Measurements from ENCODE around the gene ATF6.

Gene ATF6

GRCh38 chr1:161945306-161946060 lies 179.4 kb downstream of the ATF6 start:
- no peak for DNase-seq

- DNase-seq, result no peak
Measured at GRCh38 chr1:161946071-161946987, 180.2 kb downstream of the ATF6 start.

GRCh38 chr1:161948435-161948834 lies 182.3 kb downstream of the ATF6 start:
- DNase-seq, result no peak

GRCh38 chr1:161949548-161949947 lies 183.4 kb downstream of the ATF6 start:
- DNase-seq, result no peak

GRCh38 chr1:161950377-161950776 lies 184.3 kb downstream of the ATF6 start:
- no peak for DNase-seq

- DNase-seq, result no peak
Measured at GRCh38 chr1:161951646-161952045, 185.5 kb downstream of the ATF6 start.

- DNase-seq, result no peak
Measured at GRCh38 chr1:161952607-161953172, 186.6 kb downstream of the ATF6 start.

GRCh38 chr1:161953256-161953920 lies 187.3 kb downstream of the ATF6 start:
- DNase-seq, result no peak

- DNase-seq, result peak in 1 of 3 experiments; percentile 23
Measured at GRCh38 chr1:161954050-161954449, 187.9 kb downstream of the ATF6 start.

GRCh38 chr1:161954466-161954865 lies 188.3 kb downstream of the ATF6 start:
- DNase-seq, result no peak

GRCh38 chr1:161955606-161956005 lies 189.5 kb downstream of the ATF6 start:
- DNase-seq, result no peak

- no peak for DNase-seq
Measured at GRCh38 chr1:161956097-161956496, 190.0 kb downstream of the ATF6 start.

- no peak for DNase-seq
Measured at GRCh38 chr1:161956930-161957329, 190.8 kb downstream of the ATF6 start.

GRCh38 chr1:161958425-161958824 lies 192.3 kb downstream of the ATF6 start:
- DNase-seq, result no peak

- no peak for DNase-seq
Measured at GRCh38 chr1:161962091-161962887, 196.2 kb downstream of the ATF6 start.

- no peak for DNase-seq
Measured at GRCh38 chr1:161966067-161966466, 199.9 kb downstream of the ATF6 start.

GRCh38 chr1:161970036-161970435 lies 203.9 kb downstream of the ATF6 start:
- DNase-seq, result no peak

- no peak for DNase-seq
Measured at GRCh38 chr1:161970633-161971032, 204.5 kb downstream of the ATF6 start.

GRCh38 chr1:161972828-161973227 lies 206.7 kb downstream of the ATF6 start:
- DNase-seq, result no peak

GRCh38 chr1:161973924-161974845 lies 208.1 kb downstream of the ATF6 start:
- no peak for DNase-seq
